NT2/D1 (cell line): Measurements from ENCODE around the gene TOMM70.
A peak's percentile ranks its signal among the peaks of the same experiment; 100 is the strongest.

Experiments used
- DNase-seq: peaks from one replicate; pipeline ENCODE4 v3.0.0-alpha.2; 2011; ENCODE audit warnings: low read depth, low spot score
- H3K27me3 ChIP-seq: 2 replicates; pipeline ENCODE4 v1.6.0; 2011; ENCODE audit warnings: mild to moderate bottlenecking; ENCODE audit not compliant: insufficient read length, insufficient read depth
- H3K36me3 ChIP-seq: 2 replicates; pipeline ENCODE4 v1.6.1; 2011; ENCODE audit warnings: mild to moderate bottlenecking, low read length, mixed read lengths; ENCODE audit not compliant: insufficient read depth, insufficient read length
- H3K4me1 ChIP-seq: 2 replicates; pipeline ENCODE4 v1.5.1; 2011; ENCODE audit not compliant: insufficient read depth, insufficient read length
- H3K4me3 ChIP-seq: 2 replicates; pipeline ENCODE4 v1.5.1; 2011; ENCODE audit warnings: low read depth; ENCODE audit not compliant: insufficient read length
- H3K9ac ChIP-seq: 2 replicates; pipeline ENCODE4 v1.6.0; 2011; ENCODE audit warnings: low read depth; ENCODE audit not compliant: insufficient read length
- H3K9me3 ChIP-seq: 2 replicates; pipeline ENCODE4 v1.5.1; 2011; ENCODE audit warnings: mild to moderate bottlenecking, low read length; ENCODE audit not compliant: insufficient read depth
- SUZ12 ChIP-seq: IDR thresholded peaks from 2 replicates; pipeline ENCODE4 v1.6.1; 2011; ENCODE audit not compliant: insufficient read length, insufficient read depth; ENCODE audit errors: extremely low read depth
- YY1 ChIP-seq: IDR thresholded peaks from 2 replicates; pipeline ENCODE4 v1.6.1; 2011; ENCODE audit not compliant: insufficient read length, insufficient read depth
- ZNF274 ChIP-seq: IDR thresholded peaks from 2 replicates; pipeline ENCODE4 v1.6.1; 2011; ENCODE audit warnings: mild to moderate bottlenecking, low read depth, low read length

Gene TOMM70

GRCh38 chr3:100411091-100411982 lies 10.4 kb upstream of the TOMM70 start:
- no peak overlapping the region for H3K9ac ChIP-seq
- H3K9me3 ChIP-seq, result peaks cover 13% of the 10 kb centered on the region; the same call in 1 of the 2 replicates
- no peak for DNase-seq
- H3K36me3 ChIP-seq, result peaks cover 11% of the 10 kb centered on the region
- TF ChIP-seq ZNF274, result no peak
- TF ChIP-seq SUZ12, result no peak
- no peak for TF ChIP-seq YY1
- H3K27me3 ChIP-seq, result no peaks in the 10 kb centered on the region
- no peaks in the 10 kb centered on the region for H3K4me1 ChIP-seq
- H3K4me3 ChIP-seq, result no peak overlapping the region

DNA sequence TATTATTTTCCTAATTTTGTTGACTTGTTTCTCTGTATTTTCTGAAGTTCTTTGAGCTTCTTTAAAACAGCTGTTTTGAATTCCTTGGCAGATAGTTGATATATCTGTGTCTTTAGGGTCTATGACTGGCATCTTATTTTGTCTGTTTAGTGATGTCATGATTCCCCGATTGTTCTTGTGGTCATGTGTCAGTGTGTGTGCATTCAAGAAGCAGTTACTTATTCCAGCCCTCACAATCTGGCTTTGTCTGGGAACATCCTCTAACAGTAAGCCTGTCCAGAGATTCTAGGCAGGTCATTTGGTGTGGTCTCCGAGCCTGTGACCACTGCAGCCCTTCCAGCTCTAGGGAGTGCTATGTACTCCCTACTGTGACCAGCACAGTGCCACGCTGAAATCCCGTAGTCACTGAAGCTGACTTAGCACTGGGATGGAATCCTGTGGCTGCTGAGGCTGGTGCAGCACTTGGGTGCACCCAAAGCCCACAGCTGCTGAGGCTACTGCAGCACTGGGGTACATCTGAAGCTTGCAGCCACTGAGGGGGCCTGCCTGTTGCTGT lies 7.2 kb upstream of the TOMM70 start:
- Histone ChIP-seq H3K36me3 (peaks cover 11% of the 10 kb centered on the region), H3K27me3 (no peaks in the 10 kb centered on the region), H3K9me3 (peaks cover 13% of the 10 kb centered on the region; the same call in 1 of the 2 replicates), H3K4me1 (no peaks in the 10 kb centered on the region), H3K9ac (no peak overlapping the region), H3K4me3 (no peak overlapping the region)
- TF ChIP-seq YY1, result no peak
- no peak for TF ChIP-seq ZNF274
- no peak for TF ChIP-seq SUZ12
- no peak for DNase-seq

DNA sequence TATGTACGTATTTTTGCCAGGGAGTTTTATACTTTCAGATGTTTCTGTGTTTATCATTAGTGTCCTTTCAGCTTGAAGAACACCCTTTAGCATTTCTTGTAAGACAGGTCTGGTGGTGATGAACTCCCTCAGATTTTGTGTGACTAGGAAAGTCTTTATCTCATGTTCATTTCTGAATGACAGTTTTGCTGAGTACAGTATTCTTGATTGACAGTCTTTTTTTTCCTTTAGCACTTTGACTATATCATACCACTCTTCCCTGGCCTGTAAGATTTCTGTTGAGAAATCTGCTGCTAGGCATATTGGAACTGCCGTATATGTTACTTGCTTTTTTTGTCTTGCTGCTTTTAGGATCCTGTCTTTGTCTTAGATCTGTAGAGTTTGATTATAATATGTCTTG lies 6.3 kb upstream of the TOMM70 start:
- H3K36me3 ChIP-seq, result peaks cover 10% of the 10 kb centered on the region
- no peak for TF ChIP-seq YY1
- TF ChIP-seq ZNF274, result no peak
- TF ChIP-seq SUZ12, result no peak

GRCh38 chr3:100404250-100404548 lies 3.3 kb upstream of the TOMM70 start:
- no peak for TF ChIP-seq YY1
- no peak for TF ChIP-seq ZNF274
- no peak for TF ChIP-seq SUZ12
- DNase-seq, result no peak
- H3K4me1 ChIP-seq, result no peaks in the 10 kb centered on the region
- H3K9me3 ChIP-seq, result peaks cover 13% of the 10 kb centered on the region; the same call in 1 of the 2 replicates
- H3K9ac ChIP-seq, result no peak overlapping the region
- H3K27me3 ChIP-seq, result no peaks in the 10 kb centered on the region
- peak overlapping the region; percentile 85 for H3K4me3 ChIP-seq
- H3K36me3 ChIP-seq, result peaks cover 7% of the 10 kb centered on the region

More for the DNA sequence above, 6.3 kb upstream of the TOMM70 start:
- DNase-seq, result no peak
- Histone ChIP-seq H3K9me3 (peaks cover 13% of the 10 kb centered on the region; the same call in 1 of the 2 replicates), H3K4me1 (no peaks in the 10 kb centered on the region), H3K9ac (no peak overlapping the region), H3K4me3 (no peak overlapping the region), H3K27me3 (no peaks in the 10 kb centered on the region)

GRCh38 chr3:100403362-100404249 lies 2.7 kb upstream of the TOMM70 start:
- peak overlapping the region; percentile 53 for H3K9ac ChIP-seq
- H3K27me3 ChIP-seq, result no peaks in the 10 kb centered on the region
- no peaks in the 10 kb centered on the region for H3K4me1 ChIP-seq
- H3K9me3 ChIP-seq, result peaks cover 13% of the 10 kb centered on the region; the same call in 1 of the 2 replicates
- no peak for DNase-seq
- peak overlapping the region; percentile 85 for H3K4me3 ChIP-seq
- no peak for TF ChIP-seq ZNF274
- peak; percentile 44 for TF ChIP-seq YY1
- no peak for TF ChIP-seq SUZ12
- H3K36me3 ChIP-seq, result peaks cover 8% of the 10 kb centered on the region

DNA sequence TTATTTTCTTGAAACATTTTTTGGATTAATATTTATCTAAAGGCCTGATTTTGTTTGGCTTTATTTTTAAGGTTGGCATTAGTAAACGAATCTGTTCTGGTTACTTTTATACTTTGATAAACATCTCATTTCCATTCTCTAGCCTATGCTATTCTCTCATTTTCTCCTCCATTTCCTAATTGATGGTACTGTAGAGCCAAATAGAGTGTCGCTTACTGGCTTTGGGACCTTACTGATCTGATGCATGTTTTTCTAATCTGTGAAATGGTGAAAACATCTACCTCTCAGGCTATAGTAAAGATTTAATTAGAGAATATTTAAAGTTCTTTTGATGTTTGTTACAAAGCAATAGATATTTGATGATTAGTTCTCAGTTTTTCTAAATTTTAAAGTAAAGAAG lies 2.0 kb upstream of the TOMM70 start:
- Histone ChIP-seq H3K4me3 (peak overlapping the region; percentile 85), H3K9me3 (peaks cover 13% of the 10 kb centered on the region; the same call in 1 of the 2 replicates), H3K27me3 (no peaks in the 10 kb centered on the region), H3K4me1 (no peaks in the 10 kb centered on the region), H3K36me3 (peaks cover 8% of the 10 kb centered on the region), H3K9ac (peak overlapping the region; percentile 83)
- DNase-seq, result no peak
- TF ChIP-seq SUZ12 (no peak), YY1 (no peak), ZNF274 (no peak)

DNA sequence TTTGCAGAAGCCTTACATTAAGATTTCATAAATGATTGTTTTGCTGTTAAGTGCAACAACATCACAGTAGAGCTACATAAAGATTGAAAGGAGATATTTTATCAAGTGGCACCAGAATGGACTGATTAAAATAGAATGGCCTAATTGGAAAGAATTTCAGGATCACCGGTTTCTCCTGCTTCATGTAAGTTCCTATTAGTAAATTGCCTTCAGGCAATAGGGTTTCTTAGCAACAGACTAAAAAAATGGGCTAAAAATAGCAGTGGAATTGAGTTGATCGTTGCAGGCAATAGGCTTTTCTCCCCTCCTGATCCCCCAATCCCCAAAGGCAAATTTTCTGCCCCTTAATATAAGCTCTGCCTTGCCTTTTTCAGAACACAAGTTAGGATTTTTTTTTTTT lies 1.4 kb upstream of the TOMM70 start:
- Histone ChIP-seq H3K9ac (peak overlapping the region; percentile 83), H3K4me1 (no peaks in the 10 kb centered on the region), H3K36me3 (peaks cover 9% of the 10 kb centered on the region), H3K27me3 (no peaks in the 10 kb centered on the region), H3K9me3 (peaks cover 9% of the 10 kb centered on the region; the same call in 1 of the 2 replicates), H3K4me3 (peak overlapping the region; percentile 85)
- TF ChIP-seq SUZ12, result no peak
- TF ChIP-seq ZNF274, result no peak
- TF ChIP-seq YY1, result no peak
- no peak for DNase-seq
